Progenitor cell of endocrine pancreas (in vitro differentiated cells): Measurements from ENCODE around the gene SERPINA12. TPM values are rescaled to one million over a fixed set of nuclear protein-coding genes. Genes with fewer than 3 reads are reported as not detected.

ENCODE experiments used
- DNase-seq: peaks from one replicate; pipeline ENCODE4 v3.0.0; 2021; ENCODE audit warnings: low spot score; ENCODE audit not compliant: unreplicated experiment
- H3K27ac Mint-ChIP-seq: 2 replicates; pipeline ENCODE4 v1.8.0; 2021; ENCODE audit warnings: mild to moderate bottlenecking, moderate library complexity, mixed read lengths
- H3K27me3 Mint-ChIP-seq: 2 replicates; pipeline ENCODE4 v1.8.0; 2021; ENCODE audit warnings: mixed read lengths
- H3K36me3 Mint-ChIP-seq: 2 replicates; pipeline ENCODE4 v1.8.0; 2022; ENCODE audit warnings: mixed read lengths; ENCODE audit not compliant: insufficient read depth
- H3K4me1 Mint-ChIP-seq: 2 replicates; pipeline ENCODE4 v1.8.0; 2021; ENCODE audit warnings: low read depth, mixed read lengths
- H3K4me3 Mint-ChIP-seq: 2 replicates; pipeline ENCODE4 v1.8.0; 2021; ENCODE audit warnings: low read depth, mild to moderate bottlenecking, moderate library complexity, mixed read lengths
- H3K9me3 Mint-ChIP-seq: 2 replicates; pipeline ENCODE4 v1.8.0; 2021; ENCODE audit warnings: low read depth, mixed read lengths
- total RNA-seq: library from RNA; stranded (reverse); gene quantifications from 2 replicates; pipeline ENCODE4 v1.2.1, GENCODE V29; 2021
- TF ChIP-seq, protein P1 (sequence below): fragments of 200-600 bp; sonication (generic); IDR thresholded peaks from one replicate; pipeline ENCODE4 v1.5.0; 2021; ENCODE audit warnings: antibody characterized with exemption, mild to moderate bottlenecking; ENCODE audit not compliant: unreplicated experiment

The SERPINA12 gene
- total RNA-seq, 1 donor from 2014 or later = not detected

DNA sequence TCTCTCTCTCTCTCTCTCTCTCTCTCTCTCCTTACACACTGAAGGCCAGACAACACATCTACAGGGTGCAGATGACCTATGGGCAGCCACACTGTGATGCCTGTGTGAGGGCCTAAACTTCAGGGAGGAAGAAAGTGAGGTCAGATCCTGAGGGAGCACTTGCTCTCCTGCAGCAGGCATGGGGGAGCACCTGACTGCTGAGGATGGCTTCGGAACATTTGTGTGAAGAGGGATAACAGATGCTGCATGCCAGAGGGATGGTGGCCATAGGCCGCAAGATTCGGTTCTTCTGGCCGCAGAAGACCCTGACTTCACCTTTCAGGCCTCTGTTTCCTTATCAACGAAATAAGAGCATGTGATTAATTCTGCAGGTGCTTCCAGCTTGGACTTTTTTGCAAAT is 45.0 kb downstream of the SERPINA12 start:
- Mint-ChIP-seq H3K27me3 (peaks cover 10% of the 10 kb centered on the region), H3K36me3 (peaks cover 3% of the 10 kb centered on the region), H3K27ac (no peak overlapping the region), H3K4me3 (no peak overlapping the region), H3K4me1 (no peaks in the 10 kb centered on the region), H3K9me3 (peaks cover 15% of the 10 kb centered on the region)
- DNase-seq = no peak
- TF ChIP-seq, protein P1, sequence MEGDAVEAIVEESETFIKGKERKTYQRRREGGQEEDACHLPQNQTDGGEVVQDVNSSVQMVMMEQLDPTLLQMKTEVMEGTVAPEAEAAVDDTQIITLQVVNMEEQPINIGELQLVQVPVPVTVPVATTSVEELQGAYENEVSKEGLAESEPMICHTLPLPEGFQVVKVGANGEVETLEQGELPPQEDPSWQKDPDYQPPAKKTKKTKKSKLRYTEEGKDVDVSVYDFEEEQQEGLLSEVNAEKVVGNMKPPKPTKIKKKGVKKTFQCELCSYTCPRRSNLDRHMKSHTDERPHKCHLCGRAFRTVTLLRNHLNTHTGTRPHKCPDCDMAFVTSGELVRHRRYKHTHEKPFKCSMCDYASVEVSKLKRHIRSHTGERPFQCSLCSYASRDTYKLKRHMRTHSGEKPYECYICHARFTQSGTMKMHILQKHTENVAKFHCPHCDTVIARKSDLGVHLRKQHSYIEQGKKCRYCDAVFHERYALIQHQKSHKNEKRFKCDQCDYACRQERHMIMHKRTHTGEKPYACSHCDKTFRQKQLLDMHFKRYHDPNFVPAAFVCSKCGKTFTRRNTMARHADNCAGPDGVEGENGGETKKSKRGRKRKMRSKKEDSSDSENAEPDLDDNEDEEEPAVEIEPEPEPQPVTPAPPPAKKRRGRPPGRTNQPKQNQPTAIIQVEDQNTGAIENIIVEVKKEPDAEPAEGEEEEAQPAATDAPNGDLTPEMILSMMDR = no peak

DNA sequence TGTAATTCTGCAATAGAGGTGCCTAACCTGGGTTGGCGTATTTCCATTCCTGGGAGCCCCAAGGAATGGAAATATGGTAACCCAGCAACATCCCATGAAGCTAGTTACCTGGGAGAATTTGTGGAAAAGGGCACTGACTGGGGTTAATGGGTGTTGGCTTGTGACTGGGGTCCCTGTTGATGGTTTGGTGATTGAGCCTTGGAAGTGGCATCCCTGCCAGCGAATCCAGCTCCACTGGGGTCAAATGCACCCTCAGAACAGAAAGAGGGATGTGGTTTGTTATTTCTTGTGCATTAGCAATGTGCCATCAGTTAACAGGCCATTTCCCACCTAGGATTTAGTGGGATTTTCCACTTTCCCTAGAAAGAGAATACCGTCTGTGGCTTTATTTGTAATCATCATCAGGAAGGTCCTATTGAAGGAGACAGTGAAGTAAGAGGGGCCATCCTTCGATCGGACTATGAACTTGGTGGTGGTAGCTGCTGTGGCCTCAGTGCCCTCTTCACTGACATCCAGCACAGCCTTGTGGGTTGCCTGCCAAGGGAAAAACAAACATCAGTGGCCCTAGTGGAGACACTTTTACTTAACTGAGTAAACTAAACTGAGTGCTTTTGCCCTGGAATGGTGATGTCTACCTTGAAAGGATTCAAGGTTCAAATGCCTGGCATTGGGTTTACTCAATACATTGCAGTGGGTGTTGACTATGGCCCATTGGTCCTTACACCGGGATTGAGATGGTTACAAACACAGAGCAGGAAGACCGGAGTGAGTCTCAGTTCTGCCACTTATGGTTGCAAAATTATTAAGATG is 46.3 kb downstream of the SERPINA12 start:
- H3K27me3 Mint-ChIP-seq = peaks cover 10% of the 10 kb centered on the region
- TF ChIP-seq, protein P1 = no peak
- peaks cover 3% of the 10 kb centered on the region for H3K36me3 Mint-ChIP-seq
- DNase-seq = no peak
- H3K4me3 Mint-ChIP-seq = no peak overlapping the region
- peaks cover 21% of the 10 kb centered on the region for H3K9me3 Mint-ChIP-seq
- no peak overlapping the region for H3K27ac Mint-ChIP-seq
- H3K4me1 Mint-ChIP-seq = no peaks in the 10 kb centered on the region

DNA sequence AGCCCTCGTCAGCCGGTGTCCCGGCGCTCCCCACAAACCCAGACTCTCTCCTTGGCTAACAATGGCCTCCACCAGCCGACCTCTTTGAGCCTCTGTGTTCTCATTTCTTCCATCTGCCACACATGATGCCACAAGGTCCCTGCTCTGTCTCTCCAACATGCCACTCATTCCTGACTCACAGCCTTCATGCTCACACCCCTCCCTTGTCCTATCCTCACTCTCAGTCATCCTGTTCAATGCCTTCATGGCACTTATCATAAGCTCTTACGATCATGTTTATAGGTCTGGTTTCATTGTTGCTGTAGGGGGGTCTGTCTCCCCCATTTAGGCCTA is 47.1 kb downstream of the SERPINA12 start:
- H3K27me3 Mint-ChIP-seq = peaks cover 6% of the 10 kb centered on the region
- no peak overlapping the region for H3K4me3 Mint-ChIP-seq
- no peaks in the 10 kb centered on the region for H3K4me1 Mint-ChIP-seq
- H3K36me3 Mint-ChIP-seq = peaks cover 3% of the 10 kb centered on the region
- DNase-seq = no peak
- TF ChIP-seq, protein P1 = no peak
- peaks cover 25% of the 10 kb centered on the region for H3K9me3 Mint-ChIP-seq
- no peak overlapping the region for H3K27ac Mint-ChIP-seq

DNA sequence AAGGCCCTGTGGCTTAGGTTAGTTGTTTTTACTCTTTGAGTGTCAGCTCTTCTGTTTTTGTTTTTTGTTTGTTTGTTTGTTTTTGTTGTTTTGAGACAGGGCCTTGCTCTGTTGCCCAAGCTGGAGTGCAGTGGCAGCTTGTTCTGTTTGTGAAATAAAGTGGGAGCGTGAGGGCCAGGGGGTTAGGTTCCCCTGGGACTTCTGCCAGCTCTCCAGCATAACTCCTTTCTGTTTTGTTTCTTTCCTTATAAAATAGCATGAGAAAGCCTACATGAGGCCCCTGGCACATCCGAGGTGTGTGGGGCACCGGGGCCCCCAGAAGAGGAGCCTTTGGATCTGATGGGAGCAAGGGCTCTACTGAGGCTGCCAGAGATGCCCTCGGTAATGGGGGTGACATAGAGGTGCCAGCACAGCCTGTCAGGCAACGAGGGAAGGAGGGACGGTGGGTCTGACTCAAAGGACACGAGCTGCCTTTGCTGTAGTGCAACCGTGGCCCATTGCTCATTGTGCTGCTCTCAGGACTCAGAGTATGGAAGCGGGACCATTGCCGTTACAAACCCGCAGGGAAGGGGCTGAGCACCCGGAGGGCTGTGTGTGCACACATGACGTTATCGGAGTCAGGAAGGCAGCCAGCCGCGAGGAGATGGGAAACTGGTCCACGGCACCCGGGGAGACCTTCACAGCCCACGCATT is 47.6 kb downstream of the SERPINA12 start:
- Mint-ChIP-seq H3K36me3 (peaks cover 3% of the 10 kb centered on the region), H3K27ac (no peak overlapping the region), H3K27me3 (peaks cover 6% of the 10 kb centered on the region), H3K9me3 (peaks cover 30% of the 10 kb centered on the region), H3K4me1 (no peaks in the 10 kb centered on the region), H3K4me3 (no peak overlapping the region)
- DNase-seq = no peak
- TF ChIP-seq, protein P1 = no peak

DNA sequence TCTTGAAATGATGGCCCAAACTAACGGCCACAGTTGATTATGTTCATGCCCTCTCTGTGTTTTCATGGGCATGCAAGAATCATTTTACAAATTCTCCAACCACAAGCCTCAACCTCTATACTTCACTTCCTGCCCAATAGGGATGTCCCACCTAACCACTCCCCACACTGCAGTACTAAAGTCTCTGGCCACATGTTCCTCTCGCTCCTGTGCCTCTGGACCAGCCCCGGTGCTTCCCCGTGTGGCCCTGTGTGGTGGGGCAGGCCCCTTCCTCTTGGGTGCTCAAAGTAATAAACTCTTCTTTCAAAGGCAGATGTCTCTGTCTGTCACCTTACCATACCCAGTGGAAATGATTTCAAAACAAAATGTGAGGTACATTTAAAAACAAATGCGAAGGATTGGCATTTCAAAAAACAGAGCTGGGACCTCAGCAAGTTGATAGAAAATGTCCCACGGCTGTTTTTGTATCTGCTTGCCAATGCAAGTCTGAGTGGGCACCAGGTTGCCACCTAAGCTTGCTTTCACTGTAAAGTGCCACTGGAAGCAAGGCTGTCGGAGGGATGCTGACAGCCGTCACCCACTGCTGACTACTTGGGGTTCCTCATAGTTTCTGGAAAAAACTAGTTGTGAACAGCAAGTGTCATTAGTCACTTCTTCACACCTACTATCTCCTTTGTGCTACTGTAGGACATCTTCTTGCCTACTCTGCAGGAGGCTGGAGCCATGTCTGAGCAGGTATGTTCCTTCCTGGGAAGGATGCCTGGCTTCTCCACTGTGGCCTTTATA is 48.4 kb downstream of the SERPINA12 start:
- H3K9me3 Mint-ChIP-seq = peaks cover 32% of the 10 kb centered on the region
- no peak overlapping the region for H3K27ac Mint-ChIP-seq

More for the DNA sequence above, 48.4 kb downstream of the SERPINA12 start:
- Mint-ChIP-seq H3K4me3 (no peak overlapping the region), H3K36me3 (peaks cover 2% of the 10 kb centered on the region), H3K27me3 (no peaks in the 10 kb centered on the region), H3K4me1 (peaks cover 2% of the 10 kb centered on the region)
- no peak for DNase-seq
- TF ChIP-seq, protein P1 = no peak
